ENCODE data around the gene DNASE1L3.

DNA sequence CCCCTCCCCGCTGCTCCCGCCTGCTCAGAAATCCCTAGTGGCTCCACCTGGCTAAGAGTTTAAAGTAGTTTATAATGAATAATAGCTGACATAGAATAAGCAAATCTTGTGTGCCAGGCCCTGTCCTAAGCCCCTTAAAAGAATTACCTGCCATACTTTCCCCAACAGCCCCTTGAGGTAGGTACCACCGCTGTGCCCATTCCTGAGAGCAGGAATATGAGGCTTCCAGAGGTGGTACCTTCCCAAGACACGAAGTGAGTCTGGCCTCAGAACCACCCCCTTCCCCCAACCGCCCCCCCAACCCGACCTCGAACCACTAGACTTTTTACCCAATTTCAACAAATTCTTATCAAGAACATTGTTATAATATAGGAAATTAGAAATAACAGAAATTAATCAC, 28.1 kb upstream of the DNASE1L3 start:
- TF ChIP-seq, protein P1, sequence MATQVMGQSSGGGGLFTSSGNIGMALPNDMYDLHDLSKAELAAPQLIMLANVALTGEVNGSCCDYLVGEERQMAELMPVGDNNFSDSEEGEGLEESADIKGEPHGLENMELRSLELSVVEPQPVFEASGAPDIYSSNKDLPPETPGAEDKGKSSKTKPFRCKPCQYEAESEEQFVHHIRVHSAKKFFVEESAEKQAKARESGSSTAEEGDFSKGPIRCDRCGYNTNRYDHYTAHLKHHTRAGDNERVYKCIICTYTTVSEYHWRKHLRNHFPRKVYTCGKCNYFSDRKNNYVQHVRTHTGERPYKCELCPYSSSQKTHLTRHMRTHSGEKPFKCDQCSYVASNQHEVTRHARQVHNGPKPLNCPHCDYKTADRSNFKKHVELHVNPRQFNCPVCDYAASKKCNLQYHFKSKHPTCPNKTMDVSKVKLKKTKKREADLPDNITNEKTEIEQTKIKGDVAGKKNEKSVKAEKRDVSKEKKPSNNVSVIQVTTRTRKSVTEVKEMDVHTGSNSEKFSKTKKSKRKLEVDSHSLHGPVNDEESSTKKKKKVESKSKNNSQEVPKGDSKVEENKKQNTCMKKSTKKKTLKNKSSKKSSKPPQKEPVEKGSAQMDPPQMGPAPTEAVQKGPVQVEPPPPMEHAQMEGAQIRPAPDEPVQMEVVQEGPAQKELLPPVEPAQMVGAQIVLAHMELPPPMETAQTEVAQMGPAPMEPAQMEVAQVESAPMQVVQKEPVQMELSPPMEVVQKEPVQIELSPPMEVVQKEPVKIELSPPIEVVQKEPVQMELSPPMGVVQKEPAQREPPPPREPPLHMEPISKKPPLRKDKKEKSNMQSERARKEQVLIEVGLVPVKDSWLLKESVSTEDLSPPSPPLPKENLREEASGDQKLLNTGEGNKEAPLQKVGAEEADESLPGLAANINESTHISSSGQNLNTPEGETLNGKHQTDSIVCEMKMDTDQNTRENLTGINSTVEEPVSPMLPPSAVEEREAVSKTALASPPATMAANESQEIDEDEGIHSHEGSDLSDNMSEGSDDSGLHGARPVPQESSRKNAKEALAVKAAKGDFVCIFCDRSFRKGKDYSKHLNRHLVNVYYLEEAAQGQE (IDR thresholded peaks at IDR 0.05; ENCODE audit: insufficient read depth in 1 of 2, low read depth in 2 of 2, low read length in 2 of 2), result no peak
- no peak for TF ChIP-seq SIN3A (IDR thresholded peaks at IDR 0.05; ENCODE audit: borderline replicate concordance, insufficient read depth, low read length)
- TF ChIP-seq POLR2AphosphoS5 (IDR thresholded peaks at IDR 0.05; ENCODE audit: low read depth, low read length), result no peak
